ENCODE measurements around the gene FAM210B. TPM values are rescaled to one million over a fixed set of nuclear protein-coding genes. Genes with fewer than 3 reads are reported as not detected.

Gene FAM210B
- total and polyA plus RNA-seq, 9 donors = 61.5 to 148 (median 120) TPM

DNA sequence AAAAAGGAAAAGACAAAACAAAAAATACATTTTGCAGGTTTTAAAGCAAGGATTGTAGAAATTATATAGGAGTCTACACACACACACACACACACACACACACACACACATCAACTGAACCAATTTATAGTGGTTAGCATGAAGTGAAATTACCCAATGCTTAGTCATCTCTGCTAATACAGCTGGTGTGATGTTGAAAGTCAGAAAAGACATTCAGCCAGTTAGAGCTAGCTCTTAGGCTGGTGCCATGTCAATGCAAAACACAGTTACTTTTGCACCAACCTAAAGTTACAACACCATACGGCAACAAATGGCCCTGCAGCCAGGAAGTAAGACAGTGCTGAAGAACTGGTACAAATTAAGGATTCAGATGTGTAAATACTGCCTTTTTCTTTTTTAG, 15.2 kb downstream of the FAM210B start:
- Histone ChIP-seq H3K4me1 (ENCODE audit: insufficient read depth) (peaks cover 1% of the 10 kb centered on the region), H3K9me3 (no peaks in the 10 kb centered on the region), H3K4me3 (no peak overlapping the region), H3K27me3 (no peaks in the 10 kb centered on the region), H3K27ac (no peak overlapping the region), H3K36me3 (no peaks in the 10 kb centered on the region)
- no peak for TF ChIP-seq POLR2A (IDR thresholded peaks at IDR 0.05)
- TF ChIP-seq, protein P1, sequence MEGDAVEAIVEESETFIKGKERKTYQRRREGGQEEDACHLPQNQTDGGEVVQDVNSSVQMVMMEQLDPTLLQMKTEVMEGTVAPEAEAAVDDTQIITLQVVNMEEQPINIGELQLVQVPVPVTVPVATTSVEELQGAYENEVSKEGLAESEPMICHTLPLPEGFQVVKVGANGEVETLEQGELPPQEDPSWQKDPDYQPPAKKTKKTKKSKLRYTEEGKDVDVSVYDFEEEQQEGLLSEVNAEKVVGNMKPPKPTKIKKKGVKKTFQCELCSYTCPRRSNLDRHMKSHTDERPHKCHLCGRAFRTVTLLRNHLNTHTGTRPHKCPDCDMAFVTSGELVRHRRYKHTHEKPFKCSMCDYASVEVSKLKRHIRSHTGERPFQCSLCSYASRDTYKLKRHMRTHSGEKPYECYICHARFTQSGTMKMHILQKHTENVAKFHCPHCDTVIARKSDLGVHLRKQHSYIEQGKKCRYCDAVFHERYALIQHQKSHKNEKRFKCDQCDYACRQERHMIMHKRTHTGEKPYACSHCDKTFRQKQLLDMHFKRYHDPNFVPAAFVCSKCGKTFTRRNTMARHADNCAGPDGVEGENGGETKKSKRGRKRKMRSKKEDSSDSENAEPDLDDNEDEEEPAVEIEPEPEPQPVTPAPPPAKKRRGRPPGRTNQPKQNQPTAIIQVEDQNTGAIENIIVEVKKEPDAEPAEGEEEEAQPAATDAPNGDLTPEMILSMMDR (IDR thresholded peaks at IDR 0.05) = no peak
- TF ChIP-seq EP300 (IDR thresholded peaks at IDR 0.05) = no peak
- DNase-seq = no peak
- 13 to 38% (median 15%) methylated on average over 1 of the region's 1 CpG for WGBS, 3 donors
- intact Hi-C loops (cut with DNase I) = no loop called here

DNA sequence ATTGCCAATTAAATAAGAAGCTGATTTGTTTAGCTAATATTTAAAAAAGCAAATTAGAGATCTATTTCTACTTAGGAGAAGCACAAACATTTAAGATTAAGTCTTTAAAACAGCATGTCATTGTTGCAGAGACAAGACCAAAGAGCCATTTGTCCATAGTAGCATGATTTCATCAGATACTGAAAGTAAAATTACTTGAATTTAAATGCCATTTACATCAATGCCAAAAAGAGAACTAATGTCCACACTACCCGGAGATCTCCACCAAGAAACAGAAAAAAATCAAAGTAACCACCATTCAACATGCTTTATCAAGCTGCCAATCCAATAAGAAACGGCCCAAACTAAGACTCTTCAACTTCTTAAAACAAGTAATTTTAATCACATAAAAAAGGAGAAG, 17.6 kb downstream of the FAM210B start:
- 86 to 90% (median 90%) methylated on average over 2 of the region's 2 CpGs for WGBS, 3 donors
- H3K36me3 ChIP-seq = no peaks in the 10 kb centered on the region
- TF ChIP-seq EP300 (IDR thresholded peaks at IDR 0.05) (no peak), POLR2A (IDR thresholded peaks at IDR 0.05) (no peak)
- TF ChIP-seq, protein P1 (IDR thresholded peaks at IDR 0.05) = no peak
- no peak overlapping the region for H3K27ac ChIP-seq
- intact Hi-C loops (cut with DNase I) = no loop called here
- H3K9me3 ChIP-seq = no peaks in the 10 kb centered on the region
- no peak overlapping the region for H3K4me3 ChIP-seq
- no peak for DNase-seq
- peaks cover 1% of the 10 kb centered on the region for H3K4me1 ChIP-seq (ENCODE audit: insufficient read depth)
- no peaks in the 10 kb centered on the region for H3K27me3 ChIP-seq

DNA sequence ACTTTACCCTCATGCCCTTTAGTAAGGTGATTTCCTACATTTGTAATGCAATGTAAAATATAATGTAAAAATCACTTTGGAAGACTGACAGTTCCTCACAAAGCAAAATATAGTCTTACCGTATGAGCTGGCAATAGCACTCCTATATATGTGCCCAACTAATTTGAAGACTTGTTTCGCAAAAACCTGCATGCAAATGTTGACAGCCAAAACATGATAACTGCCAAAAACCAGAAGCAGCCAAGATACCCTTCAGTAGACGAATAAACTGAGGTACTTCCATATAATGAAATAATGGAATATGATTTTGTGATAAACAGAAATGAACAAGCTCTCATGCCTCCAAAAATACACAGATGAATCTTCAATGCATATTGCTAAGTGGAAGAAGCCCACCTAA, 19.6 kb downstream of the FAM210B start:
- Histone ChIP-seq H3K27ac (no peak overlapping the region), H3K4me1 (ENCODE audit: insufficient read depth) (peaks cover 4% of the 10 kb centered on the region), H3K27me3 (no peaks in the 10 kb centered on the region), H3K36me3 (no peaks in the 10 kb centered on the region), H3K4me3 (no peak overlapping the region), H3K9me3 (no peaks in the 10 kb centered on the region)
- WGBS, 3 donors = 91 to 97% (median 93%) methylated on average over 3 of the region's 3 CpGs
- intact Hi-C loops (cut with DNase I) = no loop called here
- DNase-seq = no peak
- TF ChIP-seq, protein P1 (IDR thresholded peaks at IDR 0.05) = no peak
- no peak for TF ChIP-seq EP300 (IDR thresholded peaks at IDR 0.05)
- TF ChIP-seq POLR2A (IDR thresholded peaks at IDR 0.05) = no peak

DNA sequence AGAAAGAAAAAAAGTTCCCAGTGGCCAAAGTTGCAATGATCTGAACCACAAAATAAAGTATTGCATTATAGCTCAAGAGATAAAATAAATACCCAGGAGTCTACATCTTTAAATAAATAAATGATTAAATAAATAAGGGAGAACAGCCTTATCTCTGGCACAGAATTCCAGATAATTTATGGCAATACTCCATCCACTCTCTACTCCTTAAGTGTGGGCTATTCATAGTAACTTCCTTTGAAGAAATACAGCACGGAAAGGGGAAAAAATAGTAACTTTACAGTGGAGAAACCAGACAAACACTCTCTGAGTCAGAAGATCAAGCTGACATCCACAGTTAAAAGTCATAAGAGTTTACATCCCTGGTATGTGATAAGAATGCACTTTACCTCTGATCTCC, 21.6 kb downstream of the FAM210B start:
- no peaks in the 10 kb centered on the region for H3K36me3 ChIP-seq
- no peak overlapping the region for H3K4me3 ChIP-seq
- TF ChIP-seq POLR2A (IDR thresholded peaks at IDR 0.05) (no peak), EP300 (IDR thresholded peaks at IDR 0.05) (no peak)
- TF ChIP-seq, protein P1 (IDR thresholded peaks at IDR 0.05) = no peak
- H3K27me3 ChIP-seq = no peaks in the 10 kb centered on the region
- WGBS, 3 donors = 2 to 7% (median 5%) methylated on average over 1 of the region's 1 CpG
- H3K27ac ChIP-seq = no peak overlapping the region
- no peaks in the 10 kb centered on the region for H3K9me3 ChIP-seq
- intact Hi-C loops (cut with DNase I) = no loop called here
- no peak for DNase-seq
- H3K4me1 ChIP-seq (ENCODE audit: insufficient read depth) = peaks cover 2% of the 10 kb centered on the region

DNA sequence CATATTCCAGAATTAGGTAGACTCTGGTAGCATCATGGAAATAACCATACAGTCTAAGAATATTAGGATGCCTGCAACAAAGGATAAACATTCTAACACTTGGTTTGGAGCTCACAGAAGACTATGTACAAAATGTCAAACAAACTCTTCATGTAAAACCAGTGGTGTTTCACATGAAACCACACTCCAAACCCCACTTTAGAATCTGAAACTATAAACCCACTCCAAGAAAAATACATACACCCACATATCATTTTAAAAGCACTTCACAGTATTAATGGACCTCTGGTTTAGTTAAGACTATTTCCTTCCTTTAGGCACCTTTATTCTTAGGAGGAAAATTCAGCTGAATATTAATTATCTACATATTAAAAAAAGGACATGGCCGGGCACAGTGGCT, 22.7 kb downstream of the FAM210B start:
- Histone ChIP-seq H3K36me3 (no peaks in the 10 kb centered on the region), H3K9me3 (no peaks in the 10 kb centered on the region), H3K4me1 (ENCODE audit: insufficient read depth) (peaks cover 2% of the 10 kb centered on the region), H3K27ac (no peak overlapping the region), H3K4me3 (no peak overlapping the region), H3K27me3 (no peaks in the 10 kb centered on the region)
- TF ChIP-seq POLR2A (IDR thresholded peaks at IDR 0.05) (no peak), EP300 (IDR thresholded peaks at IDR 0.05) (no peak)
- TF ChIP-seq, protein P1 (IDR thresholded peaks at IDR 0.05) = no peak
- intact Hi-C loops (cut with DNase I) = no loop called here
- 94 to 100% (median 95%) methylated on average over 1 of the region's 1 CpG for WGBS, 3 donors
- no peak for DNase-seq

Data from ovary (tissue), 9 donors.